GM18520 (cell line): ENCODE results near the gene FADS3.
"Not testable (repeated sequence)": the region's sequence is repeated elsewhere in the genome, so short reads cannot be mapped to it uniquely, and the experiment has no call there.

ENCODE experiments used
- ATAC-seq: cut with Tn5 transposase; IDR thresholded peaks from one replicate; pipeline ENCODE4 v1.9.1; 2021; ENCODE audit not compliant: unreplicated experiment

FADS3 gene

DNA sequence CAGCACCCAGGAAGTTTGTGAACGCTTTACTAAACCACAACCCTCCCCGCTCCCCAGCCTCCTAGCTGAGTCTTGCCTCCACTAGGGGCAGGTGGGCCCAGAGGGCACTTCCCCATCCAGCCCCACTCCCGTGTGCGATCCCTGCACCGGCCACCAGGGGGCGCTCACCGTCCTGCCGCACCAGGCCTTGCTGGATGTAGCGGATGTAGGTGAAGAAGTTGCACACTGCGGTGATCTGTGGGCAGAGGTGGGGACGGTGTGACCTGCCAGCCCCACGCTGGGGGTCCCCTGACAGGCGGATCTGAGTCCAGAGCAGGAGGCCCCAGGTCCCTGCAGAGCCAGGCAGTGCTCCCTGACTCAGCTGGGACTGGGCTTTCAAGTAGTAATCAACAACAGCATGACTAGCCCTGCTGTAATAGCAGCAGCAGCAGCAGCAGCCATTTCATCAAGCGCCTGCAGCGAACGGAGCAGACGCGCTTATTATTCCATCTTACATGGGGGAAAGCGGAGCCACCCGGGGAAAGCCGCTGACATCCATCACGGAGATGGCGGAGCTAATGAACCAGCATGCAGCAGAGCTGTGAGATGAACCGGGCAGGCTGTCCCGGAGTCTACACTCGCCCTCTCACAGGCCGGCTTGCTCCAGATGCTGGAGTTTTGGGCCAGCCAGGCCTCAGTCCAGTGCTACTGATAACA, 7.9 kb upstream of the FADS3 start:
- ATAC-seq = peak; percentile 59

DNA sequence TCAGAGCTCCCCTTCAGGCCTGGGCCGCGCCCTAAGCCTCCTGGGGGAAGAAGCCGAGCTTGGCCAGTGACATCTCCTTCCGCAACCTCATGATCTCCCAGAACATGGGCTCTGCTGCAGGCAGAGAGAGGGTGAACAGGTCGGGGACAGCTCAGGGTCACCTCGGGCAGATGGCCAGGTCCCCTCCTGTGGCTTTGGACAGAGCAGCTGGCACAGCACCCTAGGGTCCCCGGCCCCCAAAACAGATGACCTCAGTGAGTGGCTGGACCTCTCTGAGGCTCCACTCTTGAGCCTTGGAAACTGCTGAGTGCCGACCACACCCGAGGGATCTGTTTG, 6.9 kb upstream of the FADS3 start:
- ATAC-seq = no peak

DNA sequence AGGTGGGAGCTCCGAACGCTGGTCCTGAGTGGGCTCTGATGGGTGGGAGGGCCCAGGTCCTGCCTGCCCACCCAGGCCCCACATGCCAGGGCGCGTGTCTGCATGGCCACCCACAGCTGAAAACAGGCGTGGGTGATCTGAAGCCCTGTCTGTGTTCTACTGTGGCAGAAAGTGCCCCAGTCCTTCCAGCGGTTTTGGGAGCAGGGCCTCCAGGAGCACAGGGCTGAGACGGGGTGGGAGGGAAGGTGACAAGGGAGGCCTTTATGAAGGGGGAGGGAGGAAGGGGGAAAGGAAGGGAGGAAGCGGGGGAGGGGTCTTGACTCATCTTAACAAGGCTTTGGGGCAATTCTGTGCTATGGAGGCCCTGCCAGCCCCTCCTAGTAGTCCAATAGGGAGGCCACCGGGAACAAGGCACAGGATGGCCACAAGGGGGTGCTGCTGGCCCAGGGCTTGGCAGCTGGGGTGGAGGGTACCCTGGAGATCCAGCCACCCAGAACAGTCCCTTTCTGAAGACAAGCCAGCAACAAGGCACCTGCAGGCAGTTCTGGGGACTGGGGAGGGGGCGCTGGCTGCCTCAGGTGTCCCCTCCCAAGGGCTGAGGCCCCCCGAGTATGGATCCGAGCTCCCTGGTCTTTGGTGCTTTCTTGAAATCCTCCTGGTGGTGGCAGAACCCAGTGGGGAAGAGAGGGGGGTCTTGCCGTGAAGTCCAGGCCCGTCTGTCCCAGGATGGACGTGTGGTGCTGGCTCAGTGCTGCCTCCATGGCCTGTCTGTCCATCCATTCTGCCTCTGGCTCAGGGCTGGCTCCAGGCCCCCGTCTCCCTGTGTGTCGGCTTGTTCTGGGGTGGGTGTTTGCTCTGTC, 6.3 kb upstream of the FADS3 start:
- no peak for ATAC-seq

- no peak for ATAC-seq
Measured at GRCh38 chr11:61896665-61897386, 5.5 kb upstream of the FADS3 start.

DNA sequence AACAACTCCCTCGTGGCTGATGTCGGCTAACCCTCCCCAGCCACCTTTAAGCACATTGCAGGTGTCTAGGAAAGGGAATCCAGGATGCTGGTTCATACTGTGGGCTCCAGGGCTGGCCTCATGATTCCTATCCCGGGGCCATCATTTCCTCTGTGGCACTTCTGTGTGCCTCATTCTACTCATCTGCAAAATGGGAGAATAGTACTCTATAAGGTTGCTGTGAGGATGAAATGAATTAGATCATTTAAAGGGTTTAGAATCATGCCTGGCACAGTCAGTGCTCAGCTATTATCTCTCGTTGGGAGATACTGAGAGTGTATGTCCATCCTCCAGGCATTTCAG, 4.3 kb upstream of the FADS3 start:
- ATAC-seq = no peak

DNA sequence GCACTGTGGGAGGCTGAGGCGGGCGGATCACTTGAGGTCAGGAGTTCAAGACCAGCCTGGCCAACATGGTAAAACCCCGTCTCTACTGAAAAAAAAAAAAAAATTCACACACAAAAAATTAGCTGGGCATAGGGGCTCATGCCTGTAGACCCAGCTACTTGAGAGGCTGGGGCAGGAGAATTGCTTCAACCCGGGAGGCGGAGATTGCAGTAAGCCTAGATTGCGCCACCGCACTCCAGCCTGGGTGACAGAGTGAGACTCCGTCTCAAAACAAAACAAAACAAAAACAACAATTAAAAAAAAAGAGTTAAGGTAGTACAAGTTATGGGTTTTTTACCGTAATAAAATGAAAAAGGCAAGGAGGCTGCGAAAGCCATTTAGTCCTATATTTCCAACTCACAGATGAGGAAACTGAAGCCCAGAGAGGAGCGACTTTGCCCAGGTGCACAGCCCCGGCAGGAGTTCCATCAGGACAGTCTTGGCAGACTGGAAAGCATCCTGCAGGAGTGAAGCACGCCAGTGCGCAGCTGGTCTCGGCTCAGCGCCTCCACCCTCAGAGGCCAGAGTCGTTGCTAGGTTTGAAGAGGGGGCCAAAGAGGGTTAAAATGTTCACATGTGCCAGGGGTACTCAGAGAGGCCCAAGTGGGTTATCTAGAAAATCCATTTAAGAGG, 3.8 kb upstream of the FADS3 start:
- ATAC-seq = no peak

DNA sequence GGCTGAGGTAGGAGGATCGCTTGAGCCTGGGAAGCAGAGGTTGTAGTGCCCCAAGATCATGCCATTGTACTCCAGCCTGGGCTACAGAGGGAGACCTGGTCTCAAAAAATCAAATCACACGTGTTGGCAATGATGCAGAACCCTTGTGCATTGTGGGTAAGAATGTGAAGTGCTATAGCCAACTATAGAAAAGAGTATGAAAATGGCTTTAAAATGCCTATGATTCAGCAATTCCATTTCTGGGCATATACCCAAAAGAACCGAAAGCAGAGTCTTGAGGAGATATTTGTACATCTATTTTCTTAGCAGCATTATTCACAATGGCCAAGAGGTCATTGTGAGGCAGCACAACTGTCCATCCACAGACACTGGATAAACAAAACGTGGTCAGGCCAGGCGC, 2.6 kb upstream of the FADS3 start:
- ATAC-seq = no peak

- ATAC-seq = peak; percentile 19
Measured at GRCh38 chr11:61892085-61892370, 683 bp upstream of the FADS3 start.

DNA sequence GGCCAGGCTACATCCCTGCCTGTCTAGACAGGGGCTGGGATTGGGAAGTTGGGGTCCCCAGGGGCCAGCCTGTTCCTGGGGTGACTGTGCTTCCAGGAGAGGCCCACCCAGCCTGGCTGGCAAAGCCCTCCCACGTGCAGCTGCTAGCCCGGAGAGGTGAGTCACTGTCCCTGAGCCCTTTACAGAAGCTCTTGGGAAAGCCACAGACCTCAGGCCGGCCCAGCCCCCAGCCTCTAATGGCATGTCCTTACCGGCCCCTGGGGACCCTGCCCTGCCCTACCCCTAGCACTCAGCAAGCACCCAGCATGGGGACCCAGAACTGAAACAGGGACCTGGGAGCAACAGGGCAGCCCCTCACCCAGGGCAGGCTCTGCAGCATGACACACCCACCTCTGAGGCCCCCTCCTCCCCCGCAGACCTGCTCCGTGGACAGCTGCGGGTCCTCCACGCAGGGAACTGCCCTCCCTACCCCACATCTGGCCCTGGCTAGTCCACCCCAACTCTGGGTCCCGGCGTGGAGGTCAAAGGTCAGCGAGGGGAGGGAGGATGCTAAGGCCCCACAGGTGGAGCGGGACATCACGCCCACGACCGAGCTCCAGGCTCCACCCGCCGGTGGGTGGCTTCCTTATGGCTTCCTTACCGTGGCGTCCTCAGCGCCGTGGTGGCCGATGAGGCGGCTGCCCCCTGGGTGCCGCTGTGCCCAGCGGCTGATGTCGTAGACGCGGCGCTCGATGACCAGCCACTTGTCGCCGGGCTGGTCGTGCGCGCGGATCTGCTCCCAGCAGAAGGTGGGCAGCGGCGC, 615 bp downstream of the FADS3 start:
- ATAC-seq = no peak

DNA sequence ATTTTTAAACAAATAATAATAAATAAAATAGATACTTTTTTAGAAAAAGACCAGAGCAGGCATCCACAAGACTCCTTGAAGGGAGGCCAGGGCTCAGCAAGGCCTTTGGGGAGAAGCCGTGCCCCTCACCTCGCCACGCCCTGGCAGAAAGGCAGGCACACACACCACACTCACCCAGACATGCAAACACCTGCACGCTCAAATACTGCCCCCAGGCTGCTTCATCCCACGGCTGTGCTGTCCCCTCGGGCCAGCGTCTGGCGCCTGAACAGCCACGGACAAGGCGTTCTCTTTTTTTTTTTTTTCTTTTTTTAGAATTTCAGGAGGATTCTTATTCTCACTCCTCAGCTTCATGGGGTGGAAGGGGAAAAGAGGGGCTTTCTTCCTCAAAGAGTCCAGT, 1.5 kb downstream of the FADS3 start:
- no peak for ATAC-seq

- no peak for ATAC-seq
Measured at GRCh38 chr11:61888590-61888989, 2.8 kb downstream of the FADS3 start.

DNA sequence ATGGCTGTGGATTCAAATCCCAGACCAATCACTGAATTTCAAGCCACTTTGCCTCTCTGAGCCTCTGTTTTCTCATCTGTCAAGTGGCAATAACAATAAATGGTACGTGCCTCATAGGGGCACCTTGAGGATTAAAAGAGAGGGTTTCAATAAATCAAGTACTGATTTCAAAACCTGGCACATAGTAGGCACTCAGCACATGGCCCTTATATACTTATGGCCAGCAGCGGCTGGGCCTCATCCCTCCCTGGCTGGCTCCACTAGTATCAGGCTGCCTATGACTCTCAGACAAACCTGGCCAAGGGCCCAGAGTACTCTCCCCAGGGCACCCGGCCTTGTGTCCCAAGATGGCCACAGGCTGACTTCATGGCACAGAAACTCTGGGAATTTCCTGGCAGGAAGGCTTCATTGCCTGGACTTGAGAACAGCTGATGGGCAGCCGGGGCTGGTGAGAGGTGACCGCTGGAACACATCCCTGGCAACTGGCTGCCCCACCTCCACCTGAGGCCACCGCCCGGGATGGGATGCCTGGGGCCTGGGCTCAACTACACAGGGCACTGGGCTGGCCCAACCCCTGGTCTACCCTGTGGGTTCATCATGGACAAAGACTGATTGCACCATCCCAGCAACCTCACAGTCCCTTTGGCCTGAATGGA, 3.4 kb downstream of the FADS3 start:
- ATAC-seq = no peak

- ATAC-seq = no peak
Measured at GRCh38 chr11:61886643-61887042, 4.7 kb downstream of the FADS3 start.

DNA sequence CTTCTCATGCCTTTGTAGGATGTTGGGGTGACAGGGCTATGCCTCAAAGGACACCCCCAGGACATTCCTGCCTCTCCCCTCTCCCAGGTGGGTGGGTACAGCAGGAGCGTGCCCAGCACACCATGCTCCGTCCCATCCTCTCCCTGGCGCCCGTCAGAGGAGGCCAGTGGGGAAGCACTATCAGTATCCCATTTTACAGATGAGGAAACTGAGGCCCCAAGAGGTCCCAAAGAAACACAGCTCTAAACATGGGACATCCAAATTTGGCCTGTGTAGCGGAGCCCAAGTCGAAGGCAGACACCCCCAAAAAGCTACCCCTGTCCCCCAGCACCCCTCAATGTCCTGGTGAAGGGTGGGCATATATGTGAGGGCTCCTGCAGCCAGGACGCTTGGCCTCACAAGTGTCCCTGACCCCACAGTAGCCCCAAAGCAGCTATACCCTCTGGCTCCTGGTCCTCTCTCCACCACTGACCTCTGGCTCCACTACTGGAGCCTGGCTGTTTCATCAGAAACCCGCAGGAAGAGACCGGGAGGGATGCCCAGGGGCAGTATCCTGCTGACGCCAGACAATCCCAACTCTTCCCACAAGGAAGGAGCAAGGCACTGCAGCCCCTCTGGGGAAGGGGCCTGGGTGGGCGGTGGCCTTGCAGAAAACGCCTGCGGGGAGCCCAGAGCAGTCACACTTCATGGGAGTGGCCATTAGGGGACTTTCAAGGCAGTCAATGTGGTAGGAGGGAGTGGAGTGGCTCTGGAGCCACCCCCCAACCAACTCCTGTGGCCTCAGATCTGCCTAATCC, 5.4 kb downstream of the FADS3 start:
- ATAC-seq = no peak

DNA sequence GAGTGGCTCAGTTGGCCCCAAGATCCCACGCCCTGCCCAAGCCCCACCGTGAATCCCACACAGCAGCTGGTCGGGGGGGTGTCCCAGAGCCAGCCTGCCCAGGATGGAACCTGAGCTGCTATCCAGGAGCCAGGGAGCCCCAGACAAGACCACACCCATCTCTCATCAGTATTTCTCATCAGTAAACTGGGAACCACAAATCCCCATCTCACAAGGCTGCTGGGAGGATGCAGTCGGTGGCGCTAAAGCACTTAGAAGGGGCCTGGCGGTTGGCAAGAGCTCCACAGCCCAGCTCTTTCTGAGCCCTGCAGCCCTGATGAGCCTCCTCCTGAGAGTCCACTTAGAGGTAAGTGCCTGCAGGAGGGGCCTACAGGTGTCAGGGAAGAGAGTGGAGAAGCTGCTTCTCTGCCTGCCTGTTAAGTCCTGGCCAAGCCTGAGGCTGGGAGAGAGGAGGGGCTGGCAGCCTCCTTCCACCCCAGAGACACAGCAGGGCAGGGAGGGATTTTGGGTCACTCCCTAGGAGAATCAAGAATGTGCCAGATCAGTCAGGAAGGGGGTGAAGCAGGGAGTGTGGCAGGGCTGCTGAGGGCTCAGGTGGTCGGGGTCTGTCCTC, 6.1 kb downstream of the FADS3 start:
- no peak for ATAC-seq

DNA sequence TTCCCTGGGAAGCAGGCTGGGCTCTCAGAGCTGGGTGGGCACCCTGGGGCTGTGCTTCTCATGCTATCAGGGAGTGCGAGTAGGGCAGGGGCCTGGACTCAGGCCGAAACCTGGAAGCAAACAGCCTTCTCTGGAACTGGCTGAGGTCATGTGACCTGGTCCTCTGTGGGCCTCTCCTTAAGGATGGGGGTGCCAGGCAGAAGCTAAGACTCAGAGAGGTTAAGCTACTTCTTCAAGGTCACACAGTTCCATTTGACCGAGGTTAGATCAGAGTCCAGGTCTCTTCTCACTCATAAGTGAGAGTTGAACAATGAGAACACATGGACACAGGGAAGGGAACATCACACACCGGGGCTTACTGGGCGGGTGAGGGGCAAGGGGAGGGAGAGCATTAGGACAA, 7.4 kb downstream of the FADS3 start:
- no peak for ATAC-seq

GRCh38 chr11:61883327-61883726, 8.0 kb downstream of the FADS3 start:
- no peak for ATAC-seq

DNA sequence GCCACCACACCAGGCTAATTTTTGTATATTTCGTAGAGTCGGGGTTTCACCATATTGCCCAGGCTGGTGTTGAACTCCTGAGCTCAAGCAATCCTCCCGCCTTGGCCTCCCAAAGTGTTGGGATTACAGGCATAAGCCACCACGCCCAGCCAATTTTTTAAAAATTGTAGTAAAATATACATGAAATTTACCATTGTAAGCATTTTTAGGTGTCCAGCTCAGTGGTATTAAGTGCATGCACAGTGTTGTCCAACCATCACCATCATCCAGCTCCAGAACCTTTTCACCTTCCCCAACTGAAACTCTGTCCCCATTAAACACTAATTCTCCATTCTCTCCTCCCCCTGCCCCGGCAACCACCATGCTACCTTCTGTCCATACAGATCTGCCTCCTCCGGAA, 8.5 kb downstream of the FADS3 start:
- no peak for ATAC-seq

- not testable (repeated sequence) for ATAC-seq
Measured at GRCh38 chr11:61882267-61882666, 9.1 kb downstream of the FADS3 start.
